IMR-90 (cell line): ENCODE data around the gene INO80E. TPM values are rescaled to one million over a fixed set of nuclear protein-coding genes. Genes with fewer than 3 reads are reported as not detected.
A peak's percentile ranks its signal among the peaks of the same experiment; 100 is the strongest.

ENCODE experiments used
- ATAC-seq: fragments of 200-7000 bp; cut with Tn5 transposase; 2 replicates; pipeline ENCODE4 v1.9.1; 2020; ENCODE audit warnings: low read depth, mild to moderate bottlenecking, moderate library complexity
- BruUV-seq: library from RNA; stranded (reverse); fragments of 400-500 nt; replicated peaks from 2 replicates; lab custom pipeline; 2021; lab: Mats Ljungman, UMichigan
- CTCF ChIA-PET: fragments of 300-600 bp; formaldehyde crosslinking; extraction: SDS; loops from one replicate; lab custom pipeline; 2021; ENCODE audit warnings: antibody characterized with exemption; lab: Yijun Ruan, JAX
- POLR2A ChIA-PET: fragments of 300-600 bp; sonication (Branson Sonifier 250); formaldehyde crosslinking; loops from one replicate; lab custom pipeline; 2022; ENCODE audit warnings: antibody characterized with exemption; ENCODE audit not compliant: unreplicated experiment; lab: Charles Lee
- DNase-seq: peaks from one replicate; pipeline ENCODE4 v3.0.0; 2013
- H2AFZ ChIP-seq: replicated peaks from 2 replicates; pipeline ENCODE3; 2013; ENCODE audit warnings: low read length, mild to moderate bottlenecking; ENCODE audit not compliant: poor library complexity
- H2AK5ac ChIP-seq: 2 replicates; pipeline ENCODE4 v1.6.1; 2013; ENCODE audit warnings: low read depth, low read length, inconsistent platforms
- H2AK9ac ChIP-seq: replicated peaks from 2 replicates; pipeline ENCODE3; 2013; ENCODE audit warnings: mild to moderate bottlenecking, low read depth, low read length, moderate library complexity; ENCODE audit not compliant: poor library complexity
- H2BK120ac ChIP-seq: 2 replicates; pipeline ENCODE4 v1.6.1; 2013; ENCODE audit warnings: low read depth, low read length, inconsistent platforms
- H2BK15ac ChIP-seq: 3 replicates; pipeline ENCODE4 v1.6.1; 2013; ENCODE audit warnings: low read depth, low read length, inconsistent platforms
- H2BK20ac ChIP-seq: 2 replicates; pipeline ENCODE4 v1.6.1; 2013; ENCODE audit warnings: low read depth, mild to moderate bottlenecking, inconsistent platforms, low read length, moderate library complexity
- H2BK5ac ChIP-seq: 2 replicates; pipeline ENCODE4 v1.6.1; 2013; ENCODE audit warnings: mild to moderate bottlenecking, low read depth, low read length, inconsistent platforms; ENCODE audit not compliant: poor library complexity, severe bottlenecking
- H3K14ac ChIP-seq: replicated peaks from 2 replicates; pipeline ENCODE4 v1.6.1; 2013; ENCODE audit warnings: low read depth, low read length, inconsistent platforms
- H3K18ac ChIP-seq: 2 replicates; pipeline ENCODE4 v1.6.1; 2013; ENCODE audit warnings: low read depth, low read length, control low read depth
- H3K23ac ChIP-seq: 2 replicates; pipeline ENCODE4 v1.6.1; 2013; ENCODE audit warnings: low read depth, low read length, inconsistent platforms
- H3K27ac ChIP-seq: 2 replicates; pipeline ENCODE4 v1.5.1; 2013; ENCODE audit warnings: mild to moderate bottlenecking, control low read depth, low read length; ENCODE audit not compliant: insufficient read depth
- H3K27me3 ChIP-seq: 2 replicates; pipeline ENCODE4 v1.6.1; 2013; ENCODE audit warnings: low read length; ENCODE audit not compliant: control insufficient read depth, insufficient read depth
- H3K36me3 ChIP-seq: 2 replicates; pipeline ENCODE4 v1.6.1; 2013; ENCODE audit warnings: low read length, mixed read lengths; ENCODE audit not compliant: control insufficient read depth, insufficient read depth
- H3K4ac ChIP-seq: 2 replicates; pipeline ENCODE4 v1.6.1; 2013; ENCODE audit warnings: low read depth, low read length, inconsistent platforms
- H3K4me1 ChIP-seq: 2 replicates; pipeline ENCODE4 v1.6.1; 2013; ENCODE audit warnings: low read length, mixed read lengths; ENCODE audit not compliant: control insufficient read depth, insufficient read depth
- H3K4me2 ChIP-seq: 2 replicates; pipeline ENCODE4 v1.6.1; 2013; ENCODE audit warnings: low read depth, mild to moderate bottlenecking, control low read depth, low read length, moderate library complexity
- H3K4me3 ChIP-seq: 2 replicates; pipeline ENCODE4 v1.5.1; 2013; ENCODE audit warnings: low read depth, mild to moderate bottlenecking, control low read depth, low read length, moderate library complexity; ENCODE audit not compliant: insufficient read depth
- H3K56ac ChIP-seq: 2 replicates; pipeline ENCODE4 v1.6.1; 2013; ENCODE audit warnings: low read length, inconsistent platforms; ENCODE audit not compliant: insufficient read depth; ENCODE audit errors: extremely low read depth
- H3K79me1 ChIP-seq, 2 experiments: 2 replicates each; pipeline ENCODE4 v1.6.1; 2013; ENCODE audit warnings: low read length in 2 of 2, inconsistent platforms in 1 of 2, low read depth in 1 of 2
- H3K9ac ChIP-seq: 2 replicates; pipeline ENCODE4 v1.6.1; 2013; ENCODE audit warnings: low read depth, low read length, control low read depth
- H3K9me1 ChIP-seq: 2 replicates; pipeline ENCODE4 v1.6.1; 2013; ENCODE audit warnings: low read length, inconsistent platforms; ENCODE audit not compliant: insufficient read depth
- H3K9me3 ChIP-seq: 2 replicates; pipeline ENCODE4 v1.6.1; 2013; ENCODE audit warnings: low read length; ENCODE audit not compliant: control insufficient read depth, insufficient read depth
- H4K20me1 ChIP-seq: 2 replicates; pipeline ENCODE4 v1.6.1; 2013; ENCODE audit warnings: low read length, inconsistent platforms; ENCODE audit not compliant: insufficient read depth
- H4K5ac ChIP-seq: 2 replicates; pipeline ENCODE4 v1.6.1; 2013; ENCODE audit warnings: mild to moderate bottlenecking, low read depth, low read length, control low read depth
- H4K8ac ChIP-seq, 2 experiments: 2 replicates each; pipeline ENCODE4 v1.6.1; 2013; ENCODE audit warnings: low read depth in 2 of 2, low read length in 2 of 2, control low read depth in 1 of 2, inconsistent platforms in 1 of 2
- H4K91ac ChIP-seq: 2 replicates; pipeline ENCODE4 v1.6.1; 2013; ENCODE audit warnings: low read depth, low read length, inconsistent platforms; ENCODE audit not compliant: insufficient read depth
- BHLHE40 ChIP-seq: fragments of 150-350 bp; IDR thresholded peaks from 2 replicates; pipeline ENCODE4 v1.6.1; 2016; ENCODE audit warnings: mild to moderate bottlenecking, low read depth, low read length
- FOS ChIP-seq: fragments of 150-350 bp; IDR thresholded peaks from 2 replicates; pipeline ENCODE4 v1.6.1; 2016; ENCODE audit warnings: low read depth, low read length
- MAFK ChIP-seq: IDR thresholded peaks from 2 replicates; pipeline ENCODE4 v1.6.1; 2012; ENCODE audit warnings: low read depth, low read length, improper control_type of control experiment
- RFX5 ChIP-seq: IDR thresholded peaks from 2 replicates; pipeline ENCODE4 v1.8.0; 2012; ENCODE audit warnings: low read depth, mild to moderate bottlenecking, low read length, moderate library complexity
- USF2 ChIP-seq: fragments of 150-350 bp; IDR thresholded peaks from 2 replicates; pipeline ENCODE4 v1.6.1; 2017; ENCODE audit warnings: mild to moderate bottlenecking, antibody characterized with exemption, low read length, low read depth
- WGBS, 2 experiments: methylation state at CpG; one replicate each; pipeline versions ENCODE4 v1.1.5 to v1.1.7; 2013; ENCODE audit warnings: missing lambda C conversion rate in 2 of 2; ENCODE audit not compliant: insufficient read length in 1 of 2; ENCODE audit errors: extremely low coverage in 2 of 2; 5-methylcytosine and 5-hydroxymethylcytosine counted together
- dilution Hi-C: fragments of 300-500 bp; cut with HindIII; formaldehyde crosslinking; loops from one replicate; pipeline ENCODE4 v1.14.3; 2018; ENCODE audit warnings: low sequenced_read_pairs; ENCODE audit not compliant: unreplicated experiment
- in situ Hi-C: fragments of 300-500 bp; cut with MboI; formaldehyde crosslinking; loops from 3 replicates; pipeline ENCODE4 v1.14.3; 2019; ENCODE audit warnings: low sequenced_read_pairs, inconsistent platforms, mixed read lengths
- intact Hi-C: fragments of 100-400 bp; cut with micrococcal nuclease; formaldehyde crosslinking; loops from 2 replicates; pipeline ENCODE4 v1.10.0; 2022
- polyA plus RNA-seq, 3 experiments: library from polyadenylated mRNA; depleted of rRNA; stranded (reverse); fragments of >200 nt; gene quantifications; 2 replicates each; pipeline ENCODE4 v1.2.3, GENCODE V29; 2012; ENCODE audit warnings: low replicate concordance in 1 of 3
- total RNA-seq: library from RNA; depleted of rRNA; stranded (reverse); fragments of >200 nt; gene quantifications from 2 replicates; pipeline ENCODE4 v1.2.3, GENCODE V29; 2012

Gene INO80E
- total and polyA plus RNA-seq, 2 of the 4 experiments (the other 2 are of a cell fraction) = 40.9 to 42.1 TPM

DNA sequence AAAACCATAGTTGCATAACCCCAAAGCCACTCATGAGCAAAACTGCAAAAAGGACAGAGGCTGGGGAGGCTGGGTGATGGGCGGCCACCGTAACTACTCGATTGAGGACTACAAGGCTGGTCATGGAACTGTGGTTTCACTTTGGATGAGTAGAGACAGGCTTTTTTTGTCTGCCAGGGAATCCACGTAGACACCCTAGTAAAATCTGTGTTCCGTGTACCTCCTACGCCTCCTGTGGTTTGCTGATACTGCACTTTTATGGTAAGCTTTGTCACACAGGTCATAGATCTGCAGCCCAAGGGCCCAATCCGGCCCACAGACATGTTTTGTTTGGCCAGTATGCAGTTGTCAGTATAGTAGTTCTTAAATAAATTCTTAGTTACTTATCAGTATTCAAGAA, 37.2 kb downstream of the INO80E start:
- dilution Hi-C loops (no loop called here), in situ Hi-C loops (no loop called here), intact Hi-C loops (no loop called here)
- Histone ChIP-seq H2BK15ac (no peak overlapping the region), H3K4me1 (no peaks in the 10 kb centered on the region), H4K91ac (no peak overlapping the region), H2AFZ (no peak overlapping the region), H3K9me1 (no peaks in the 10 kb centered on the region), H3K36me3 (no peaks in the 10 kb centered on the region), H3K56ac (no peak overlapping the region), H2AK9ac (no peak overlapping the region), H3K18ac (no peak overlapping the region), H3K9ac (no peak overlapping the region), H3K4me3 (no peak overlapping the region), H2BK20ac (no peak overlapping the region), H4K8ac (no peak overlapping the region), H3K27ac (no peak overlapping the region), H3K27me3 (peaks cover 45% of the 10 kb centered on the region), H3K9me3 (no peaks in the 10 kb centered on the region), H2AK5ac (no peak overlapping the region), H4K20me1 (peaks cover 6% of the 10 kb centered on the region; the same call in 1 of the 2 replicates), H3K14ac (no peak overlapping the region), H3K79me1 (no peaks in the 10 kb centered on the region), H2BK120ac (no peak overlapping the region), H3K23ac (no peak overlapping the region), H4K5ac (no peak overlapping the region), H2BK5ac (no peak overlapping the region), H3K4ac (no peak overlapping the region), H3K4me2 (no peak overlapping the region)
- no CpG with 5 or more reads among the region's 7 CpGs for WGBS, 2 experiments
- ATAC-seq (no peak), DNase-seq (no peak)
- no TSS peak for BruUV-seq
- CTCF ChIA-PET = no interaction called here
- TF ChIP-seq RFX5 = no peak
- no peak for TF ChIP-seq BHLHE40
- TF ChIP-seq FOS = no peak
- TF ChIP-seq USF2 = no peak
- peak; percentile 76 for TF ChIP-seq MAFK
- POLR2A ChIA-PET = no interaction called here
